HG03460 (cell line): ENCODE data around the gene DAB2IP.
"Not testable (repeated sequence)": the region's sequence is repeated elsewhere in the genome, so short reads cannot be mapped to it uniquely, and the experiment has no call there.

ENCODE experiments used
- ATAC-seq: cut with Tn5 transposase; IDR thresholded peaks from one replicate; pipeline ENCODE4 v1.9.1; 2021; ENCODE audit not compliant: unreplicated experiment

The DAB2IP gene

DNA sequence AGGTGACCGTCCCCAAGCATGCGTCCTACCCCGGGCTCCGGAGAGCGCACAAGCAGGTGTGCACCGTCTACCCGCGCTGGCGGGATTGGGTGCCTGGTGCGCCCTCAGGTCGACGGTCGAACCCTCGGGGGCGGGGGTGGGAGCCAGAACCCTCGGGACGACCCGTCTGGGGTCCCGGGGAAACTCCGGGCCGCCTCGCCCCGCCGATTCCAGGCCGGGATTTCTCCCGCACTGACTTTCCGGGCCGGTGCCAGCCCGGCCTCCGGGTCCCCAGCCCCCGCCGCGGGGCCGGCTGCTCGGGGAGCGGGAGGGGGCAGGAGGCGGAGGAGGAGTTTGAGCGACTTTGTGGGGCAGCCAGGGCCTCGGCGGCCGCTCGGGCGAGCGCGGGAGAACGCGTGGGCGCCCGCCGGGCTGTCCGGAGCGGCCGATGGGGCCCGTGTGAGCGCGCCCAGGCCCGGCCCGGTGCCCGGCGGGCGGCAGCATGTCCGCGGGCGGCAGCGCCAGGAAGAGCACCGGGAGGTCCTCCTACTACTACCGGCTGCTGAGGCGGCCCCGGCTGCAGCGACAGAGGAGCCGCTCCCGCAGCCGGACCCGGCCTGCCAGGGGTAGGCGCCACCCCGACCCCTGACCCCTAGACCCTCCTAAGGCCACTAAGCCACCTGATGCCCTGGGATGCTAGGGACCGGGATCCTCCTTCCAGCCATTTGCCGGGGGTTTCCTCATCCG, at the start of gene DAB2IP:
DAB2IP (plus strand) TSS at position 340 of the 726 bp plus-strand sequence; CDS start at position 482, 142 bp downstream.
- ATAC-seq, result no peak

DNA sequence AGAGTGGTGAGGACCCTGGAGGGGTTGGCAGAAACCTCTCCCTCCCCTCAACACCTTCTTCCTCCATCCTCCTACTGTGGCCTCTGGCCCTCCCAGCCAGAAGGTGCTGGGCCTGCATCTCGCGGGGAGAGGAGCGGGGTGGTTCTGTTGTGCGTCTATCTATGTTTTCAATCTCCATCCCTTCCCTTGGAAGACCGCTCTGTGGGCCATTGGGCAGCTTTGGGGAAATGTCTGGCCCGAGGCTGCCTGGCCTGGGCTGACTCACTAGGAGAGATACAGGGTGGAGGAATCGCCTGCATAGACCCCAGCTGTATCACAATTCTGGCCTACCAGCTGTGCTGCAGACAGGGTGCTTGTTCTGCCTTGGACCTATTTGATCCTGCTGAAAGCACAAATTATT, 48.4 kb upstream of the DAB2IP start:
- ATAC-seq, result no peak

- ATAC-seq, result no peak
Observed at GRCh38 chr9:121604242-121604641, 47.2 kb upstream of the DAB2IP start.

GRCh38 chr9:121604654-121605053, 46.8 kb upstream of the DAB2IP start:
- ATAC-seq, result no peak

GRCh38 chr9:121607434-121608167, 43.8 kb upstream of the DAB2IP start:
- no peak for ATAC-seq

GRCh38 chr9:121608168-121608853, 43.1 kb upstream of the DAB2IP start:
- ATAC-seq, result no peak

GRCh38 chr9:121609822-121610637, 41.4 kb upstream of the DAB2IP start:
- ATAC-seq, result no peak

GRCh38 chr9:121610638-121610953, 40.8 kb upstream of the DAB2IP start:
- no peak for ATAC-seq

DNA sequence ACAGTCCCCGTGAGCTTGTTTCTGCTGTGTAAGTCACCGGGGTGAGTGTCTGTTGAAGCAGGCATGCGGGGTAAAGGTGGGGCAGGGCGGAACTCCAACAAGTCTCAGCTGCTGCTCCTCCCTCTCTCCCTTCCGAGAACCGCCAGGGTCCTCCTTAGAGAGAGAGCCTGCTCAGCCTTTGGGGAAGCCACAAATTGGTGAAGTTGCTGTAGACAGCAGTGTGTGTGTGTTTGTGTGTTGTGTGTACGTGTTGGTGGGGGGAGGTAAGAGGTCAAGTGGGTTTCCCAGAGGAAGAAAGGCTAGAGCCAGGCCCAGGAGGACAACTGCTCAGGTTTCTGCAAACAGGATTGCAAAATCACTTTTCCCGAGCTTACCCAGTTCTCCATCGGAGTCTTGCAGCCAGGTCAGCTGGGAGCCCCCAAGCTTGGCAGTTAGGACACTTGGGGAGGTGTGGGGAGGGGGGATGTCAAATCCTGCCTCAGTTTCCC, 38.9 kb upstream of the DAB2IP start:
- ATAC-seq, result no peak

GRCh38 chr9:121613009-121613752, 38.3 kb upstream of the DAB2IP start:
- ATAC-seq, result no peak

DNA sequence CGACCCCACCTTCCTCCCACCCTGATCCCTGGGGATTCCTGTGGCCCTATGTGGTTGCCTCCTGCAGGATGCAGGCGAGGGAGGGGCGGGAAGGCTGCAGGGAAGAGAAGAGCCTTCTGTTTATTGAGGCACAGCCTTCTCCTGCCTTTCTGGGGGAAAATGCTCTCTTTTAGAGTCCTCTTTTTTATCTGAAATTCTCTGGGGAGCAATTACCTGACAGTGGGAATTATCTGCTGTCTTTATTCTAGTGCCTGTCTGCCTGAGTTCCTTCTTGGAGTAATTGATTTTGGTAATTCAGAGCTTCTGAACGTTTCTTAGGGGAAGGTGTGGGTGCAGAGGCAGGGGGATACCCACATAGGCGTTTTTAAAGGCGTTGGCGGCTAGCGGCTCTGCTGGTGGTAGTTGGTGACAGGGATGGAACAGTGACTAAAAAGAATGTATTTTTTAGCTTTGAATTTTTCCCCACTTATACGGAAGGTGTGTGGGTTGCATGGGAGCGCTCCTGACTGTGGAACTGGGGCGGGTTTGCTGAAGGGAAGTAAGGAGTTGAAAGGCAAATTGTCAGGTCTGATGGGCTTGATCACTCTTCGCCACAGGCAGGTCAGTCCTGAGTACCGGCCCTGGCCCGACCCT, 35.2 kb upstream of the DAB2IP start:
- no peak for ATAC-seq

- no peak for ATAC-seq
Observed at GRCh38 chr9:121618504-121618903, 32.9 kb upstream of the DAB2IP start.

DNA sequence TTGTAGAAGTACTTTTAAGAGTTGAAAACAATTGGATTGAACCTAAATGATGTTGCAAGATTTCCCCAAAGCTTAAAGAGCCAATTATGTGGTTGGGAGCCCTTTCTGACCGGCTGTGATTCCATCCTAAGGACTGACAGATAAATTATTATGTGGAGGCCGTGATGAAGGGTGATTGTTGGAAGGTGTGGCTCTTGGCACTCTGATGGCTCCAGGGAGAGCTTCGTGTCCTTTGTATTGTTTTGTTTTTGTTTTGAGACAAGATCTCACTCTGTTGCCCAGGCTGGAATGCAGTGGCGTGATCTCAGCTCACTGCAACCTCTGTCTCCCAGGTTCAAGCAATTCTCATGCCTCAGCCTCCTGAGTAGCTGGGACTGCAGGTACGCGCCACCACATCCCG, 32.5 kb upstream of the DAB2IP start:
- not testable (repeated sequence) for ATAC-seq

- ATAC-seq, result no peak
Observed at GRCh38 chr9:121619545-121620324, 31.7 kb upstream of the DAB2IP start.

GRCh38 chr9:121620325-121620673, 31.1 kb upstream of the DAB2IP start:
- no peak for ATAC-seq

GRCh38 chr9:121620777-121621449, 30.5 kb upstream of the DAB2IP start:
- no peak for ATAC-seq

DNA sequence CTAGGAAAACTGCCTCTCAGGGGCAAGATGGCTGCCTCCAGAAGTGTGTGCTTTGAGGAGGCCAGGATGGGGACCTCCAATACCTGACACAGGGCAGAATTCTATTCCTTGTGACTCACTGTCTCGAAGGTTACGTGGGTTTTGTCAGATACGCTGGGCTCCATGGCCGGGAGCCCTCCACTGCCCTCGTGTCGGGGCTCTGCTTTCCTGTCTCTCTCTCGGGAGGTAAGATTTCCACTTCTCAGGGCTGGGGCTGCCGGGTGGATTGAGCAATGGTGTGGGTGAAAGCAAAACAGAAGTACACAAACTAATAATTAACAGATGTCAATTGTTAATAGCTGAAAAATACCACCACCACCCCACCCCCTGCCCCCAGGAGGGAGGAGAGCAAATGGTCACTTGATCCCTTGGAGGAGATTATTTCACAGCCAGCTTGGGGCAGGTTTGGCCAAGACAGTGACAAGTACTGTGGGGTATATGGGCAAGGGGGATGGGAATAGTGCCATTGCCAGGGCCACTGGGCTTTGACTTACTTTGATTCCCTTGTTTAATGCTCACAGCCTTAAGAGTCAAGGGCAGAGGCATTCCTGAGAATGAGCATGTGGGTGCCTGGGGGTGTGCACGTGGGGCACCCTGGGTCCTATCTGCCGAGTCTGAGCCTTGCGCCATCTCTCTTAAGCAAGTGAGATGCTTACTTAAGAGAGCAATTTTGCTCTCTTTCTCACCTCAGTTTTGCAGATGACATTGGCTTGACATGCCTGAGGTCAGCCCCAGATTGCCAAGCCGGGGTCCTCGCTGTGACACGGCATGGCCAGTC, 28.8 kb upstream of the DAB2IP start:
- ATAC-seq, result no peak

DNA sequence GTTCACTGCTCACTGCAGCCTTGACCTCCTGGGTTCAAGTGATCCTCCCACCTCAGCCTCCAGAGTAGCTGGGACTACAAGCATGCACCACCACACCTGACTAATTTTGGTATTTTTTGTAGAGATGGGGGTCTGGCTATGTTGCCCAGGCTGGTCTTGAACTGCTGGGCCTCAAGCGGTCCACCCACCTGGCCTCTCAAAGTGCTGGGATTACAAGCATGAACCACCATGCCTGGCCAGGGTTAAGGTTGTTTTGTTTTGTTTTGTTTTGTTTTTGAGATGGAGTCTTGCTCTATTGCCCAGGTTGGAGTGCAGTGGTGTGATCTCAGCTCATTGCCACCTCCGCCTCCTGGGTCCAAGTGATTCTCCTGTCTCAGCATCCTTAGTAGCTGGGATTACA, 28.0 kb upstream of the DAB2IP start:
- not testable (repeated sequence) for ATAC-seq
